Hepatocyte (in vitro differentiated cells): Measurements from ENCODE around the gene LRSAM1. TPM values are rescaled to one million over a fixed set of nuclear protein-coding genes. Genes with fewer than 3 reads are reported as not detected.

Experiments
- DNase-seq: peaks from one replicate; pipeline ENCODE4 v3.0.0-alpha.2; 2016; ENCODE audit warnings: low spot score
- H2AFZ ChIP-seq: fragments of 200-600 bp; sonication (generic); 2 replicates; pipeline ENCODE4 v1.6.0; 2016; ENCODE audit warnings: antibody characterized with exemption, mild to moderate bottlenecking
- H3K27ac ChIP-seq: fragments of 200-600 bp; sonication (generic); 2 replicates; pipeline ENCODE4 v1.5.1; 2016; ENCODE audit warnings: mild to moderate bottlenecking
- H3K27me3 ChIP-seq: fragments of 200-600 bp; sonication (generic); 2 replicates; pipeline ENCODE4 v1.6.1; 2016
- H3K36me3 ChIP-seq: fragments of 200-600 bp; sonication (generic); replicated peaks from 2 replicates; pipeline ENCODE4 v1.5.1; 2016; ENCODE audit warnings: low read depth; ENCODE audit not compliant: insufficient read depth
- H3K4me1 ChIP-seq: fragments of 200-600 bp; sonication (generic); 2 replicates; pipeline ENCODE4 v1.5.1; 2016; ENCODE audit warnings: mild to moderate bottlenecking, moderate library complexity; ENCODE audit not compliant: insufficient read depth
- H3K4me2 ChIP-seq: fragments of 200-600 bp; sonication (generic); 2 replicates; pipeline ENCODE4 v1.6.0; 2016
- H3K4me3 ChIP-seq: fragments of 200-600 bp; sonication (generic); 2 replicates; pipeline ENCODE4 v1.5.1; 2016; ENCODE audit warnings: mild to moderate bottlenecking
- H3K79me2 ChIP-seq: fragments of 200-600 bp; sonication (generic); 2 replicates; pipeline ENCODE4 v1.6.0; 2017; ENCODE audit warnings: mild to moderate bottlenecking
- H3K9me2 ChIP-seq: fragments of 200-600 bp; sonication (generic); replicated peaks from 2 replicates; pipeline ENCODE4 v1.6.0; 2017; ENCODE audit warnings: mild to moderate bottlenecking; ENCODE audit not compliant: insufficient read depth
- H3K9me3 ChIP-seq: fragments of 200-600 bp; sonication (generic); 2 replicates; pipeline ENCODE4 v1.5.1; 2016; ENCODE audit warnings: low read depth, mild to moderate bottlenecking
- H4K20me1 ChIP-seq: fragments of 200-600 bp; sonication (generic); 2 replicates; pipeline ENCODE4 v1.6.0; 2016; ENCODE audit warnings: mild to moderate bottlenecking; ENCODE audit not compliant: insufficient read depth, poor library complexity, severe bottlenecking
- CTCF ChIP-seq: fragments of 200-600 bp; sonication (generic); IDR thresholded peaks from 2 replicates; pipeline ENCODE4 v1.5.1; 2016; ENCODE audit warnings: antibody characterized with exemption, mild to moderate bottlenecking; ENCODE audit not compliant: poor library complexity
- EZH2 ChIP-seq: fragments of 200-600 bp; sonication (generic); IDR thresholded peaks from 2 replicates; pipeline ENCODE4 v1.6.1; 2016; ENCODE audit warnings: antibody characterized with exemption, mild to moderate bottlenecking, borderline replicate concordance
- EZH2phosphoT487 ChIP-seq: fragments of 200-600 bp; sonication (generic); IDR thresholded peaks from one replicate; pipeline ENCODE4 v1.6.1; 2018; ENCODE audit warnings: antibody characterized with exemption, mild to moderate bottlenecking, low read depth, moderate library complexity; ENCODE audit not compliant: unreplicated experiment, severe bottlenecking
- WGBS: methylation state at CpG from one replicate; pipeline ENCODE4 v1.1.6; 2016; ENCODE audit warnings: low lambda C conversion rate; ENCODE audit errors: missing lambda C conversion rate; 5-methylcytosine and 5-hydroxymethylcytosine counted together
- polyA plus RNA-seq: library from polyadenylated mRNA; unstranded; fragments of >200 nt; fragmentation: Nextera tagmentation; extraction: Ambion mirVana; gene quantifications from 2 replicates; pipeline ENCODE4 v1.2.1, GENCODE V29; 2016
- total RNA-seq: library from RNA; depleted of rRNA; stranded (reverse); fragments of >200 nt; gene quantifications from 2 replicates; pipeline ENCODE4 v1.2.3, GENCODE V29; 2014

The LRSAM1 gene
- total and polyA plus RNA-seq, 2 experiments from 2014 or later: 10.7 to 19.4 TPM

GRCh38 chr9:127447416-127448111 lies 3.7 kb upstream of the LRSAM1 start:
- Histone ChIP-seq H3K9me2 (no peaks in the 10 kb centered on the region), H3K36me3 (no peaks in the 10 kb centered on the region), H3K27me3 (no peaks in the 10 kb centered on the region), H3K27ac (peak overlapping the region; percentile 97), H3K9me3 (peaks cover 3% of the 10 kb centered on the region), H4K20me1 (peaks cover 34% of the 10 kb centered on the region), H2AFZ (no peak overlapping the region), H3K79me2 (peaks cover 30% of the 10 kb centered on the region), H3K4me2 (peak overlapping the region; percentile 96), H3K4me3 (no peak overlapping the region), H3K4me1 (peaks cover 18% of the 10 kb centered on the region)
- TF ChIP-seq CTCF: no peak
- TF ChIP-seq EZH2phosphoT487: no peak
- TF ChIP-seq EZH2: no peak
- no peak for DNase-seq
- 85% methylated on average over 7 of the region's 7 CpGs for WGBS

- Histone ChIP-seq H3K4me3 (no peak overlapping the region), H3K9me2 (no peaks in the 10 kb centered on the region), H3K27ac (peak overlapping the region; percentile 97), H3K4me1 (peaks cover 22% of the 10 kb centered on the region), H3K9me3 (peaks cover 3% of the 10 kb centered on the region), H2AFZ (no peak overlapping the region), H3K4me2 (peak overlapping the region; percentile 96), H3K36me3 (no peaks in the 10 kb centered on the region), H4K20me1 (peaks cover 34% of the 10 kb centered on the region), H3K79me2 (peaks cover 32% of the 10 kb centered on the region), H3K27me3 (no peaks in the 10 kb centered on the region)
- WGBS: 89% methylated on average over 8 of the region's 8 CpGs
- TF ChIP-seq CTCF (no peak), EZH2 (no peak), EZH2phosphoT487 (no peak)
- DNase-seq: no peak
These were observed 3.1 kb upstream of the LRSAM1 start for GRCh38 chr9:127448112-127448805.

- Histone ChIP-seq H3K4me3 (peak overlapping the region; percentile 97), H3K27ac (peak overlapping the region; percentile 97), H3K4me1 (peaks cover 22% of the 10 kb centered on the region), H3K9me3 (peaks cover under 1% of the 10 kb centered on the region), H3K27me3 (no peaks in the 10 kb centered on the region), H4K20me1 (peaks cover 34% of the 10 kb centered on the region), H3K36me3 (no peaks in the 10 kb centered on the region), H2AFZ (no peak overlapping the region), H3K4me2 (peak overlapping the region; percentile 96), H3K9me2 (no peaks in the 10 kb centered on the region), H3K79me2 (peaks cover 32% of the 10 kb centered on the region)
- DNase-seq: no peak
- TF ChIP-seq CTCF (no peak), EZH2 (no peak), EZH2phosphoT487 (no peak)
- 50% methylated on average over 5 of the region's 5 CpGs for WGBS
These were observed 1.9 kb upstream of the LRSAM1 start for GRCh38 chr9:127449332-127449966.
